CD4-positive, CD25-positive, alpha-beta regulatory T cell (primary cell): Measurements from ENCODE around the gene CXCL14. TPM values are rescaled to one million over a fixed set of nuclear protein-coding genes. Genes with fewer than 3 reads are reported as not detected.

Experiments used
- ATAC-seq, 2 donors: fragments of 150-1000 bp; cut with Tn5 transposase; one replicate each; pipeline ENCODE4 v1.10.0; 2021; ENCODE audit warnings: low read depth in 2 of 2, moderate number of reproducible peaks in 2 of 2, moderate library complexity in 1 of 2
- DNase-seq, 3 donors: peaks; one replicate each; pipeline versions ENCODE4 v3.0.0 to v3.0.0-alpha.2; 2012 to 2022; ENCODE audit warnings: mixed read lengths in 1 of 3
- H3K27ac ChIP-seq: one replicate; pipeline ENCODE4 v1.7.0; 2013; ENCODE audit warnings: mild to moderate bottlenecking, low read length; ENCODE audit not compliant: insufficient read depth, poor library complexity, severe bottlenecking
- H3K27me3 ChIP-seq: one replicate; pipeline ENCODE4 v1.7.0; 2013; ENCODE audit warnings: low read length; ENCODE audit not compliant: control insufficient read depth, insufficient read depth
- H3K36me3 ChIP-seq: one replicate; pipeline ENCODE4 v1.7.0; 2013; ENCODE audit warnings: mild to moderate bottlenecking, low read length, moderate library complexity; ENCODE audit not compliant: control insufficient read depth, insufficient read depth
- H3K4me1 ChIP-seq: 2 replicates; pipeline ENCODE4 v1.7.0; 2013; ENCODE audit warnings: mild to moderate bottlenecking, low read length; ENCODE audit not compliant: insufficient read depth, control insufficient read depth, poor library complexity, severe bottlenecking
- H3K4me3 ChIP-seq: one replicate; pipeline ENCODE4 v1.7.0; 2013; ENCODE audit warnings: low read depth, mild to moderate bottlenecking, low read length, moderate library complexity
- H3K9me3 ChIP-seq, 2 experiments: 1 replicate in 1 of 2; 2 replicates in 1 of 2; pipeline ENCODE4 v1.7.0; 2013; ENCODE audit warnings: low read length in 2 of 2, mild to moderate bottlenecking in 1 of 2, moderate library complexity in 1 of 2; ENCODE audit not compliant: control insufficient read depth in 2 of 2
- H3K27ac Mint-ChIP-seq, 3 donors: one replicate each; pipeline ENCODE4 v1.8.0; 2020 to 2022; ENCODE audit warnings: mild to moderate bottlenecking in 3 of 3, mixed read lengths in 3 of 3, moderate library complexity in 2 of 3
- H3K27me3 Mint-ChIP-seq: one replicate; pipeline ENCODE4 v1.8.0; 2022; ENCODE audit warnings: mild to moderate bottlenecking, mixed read lengths
- H3K36me3 Mint-ChIP-seq: one replicate; pipeline ENCODE4 v1.8.0; 2020; ENCODE audit warnings: mixed read lengths
- H3K4me1 Mint-ChIP-seq, 4 donors: one replicate each; pipeline ENCODE4 v1.8.0; 2020 to 2022; ENCODE audit warnings: mixed read lengths in 4 of 4, mild to moderate bottlenecking in 1 of 4
- H3K4me3 Mint-ChIP-seq, 4 donors: one replicate each; pipeline ENCODE4 v1.8.0; 2020 to 2022; ENCODE audit warnings: mild to moderate bottlenecking in 4 of 4, mixed read lengths in 4 of 4, moderate library complexity in 3 of 4
- H3K9me3 Mint-ChIP-seq, 7 donors: one replicate each; pipeline ENCODE4 v1.8.0; 2020 to 2022; ENCODE audit warnings: mixed read lengths in 7 of 7, mild to moderate bottlenecking in 3 of 7, moderate library complexity in 2 of 7
- polyA plus RNA-seq, 4 donors: library from polyadenylated mRNA; unstranded; fragments of 300-500 nt; fragmentation: Illumina TruSeq; gene quantifications; one replicate each; pipeline ENCODE4 v1.2.3, GENCODE V29; 2021
- total RNA-seq: library from RNA; stranded (reverse); gene quantifications from one replicate; pipeline ENCODE4 v1.2.3, GENCODE V29; 2022

The CXCL14 gene
- total and polyA plus RNA-seq, 5 donors from 2014 or later = not detected

DNA sequence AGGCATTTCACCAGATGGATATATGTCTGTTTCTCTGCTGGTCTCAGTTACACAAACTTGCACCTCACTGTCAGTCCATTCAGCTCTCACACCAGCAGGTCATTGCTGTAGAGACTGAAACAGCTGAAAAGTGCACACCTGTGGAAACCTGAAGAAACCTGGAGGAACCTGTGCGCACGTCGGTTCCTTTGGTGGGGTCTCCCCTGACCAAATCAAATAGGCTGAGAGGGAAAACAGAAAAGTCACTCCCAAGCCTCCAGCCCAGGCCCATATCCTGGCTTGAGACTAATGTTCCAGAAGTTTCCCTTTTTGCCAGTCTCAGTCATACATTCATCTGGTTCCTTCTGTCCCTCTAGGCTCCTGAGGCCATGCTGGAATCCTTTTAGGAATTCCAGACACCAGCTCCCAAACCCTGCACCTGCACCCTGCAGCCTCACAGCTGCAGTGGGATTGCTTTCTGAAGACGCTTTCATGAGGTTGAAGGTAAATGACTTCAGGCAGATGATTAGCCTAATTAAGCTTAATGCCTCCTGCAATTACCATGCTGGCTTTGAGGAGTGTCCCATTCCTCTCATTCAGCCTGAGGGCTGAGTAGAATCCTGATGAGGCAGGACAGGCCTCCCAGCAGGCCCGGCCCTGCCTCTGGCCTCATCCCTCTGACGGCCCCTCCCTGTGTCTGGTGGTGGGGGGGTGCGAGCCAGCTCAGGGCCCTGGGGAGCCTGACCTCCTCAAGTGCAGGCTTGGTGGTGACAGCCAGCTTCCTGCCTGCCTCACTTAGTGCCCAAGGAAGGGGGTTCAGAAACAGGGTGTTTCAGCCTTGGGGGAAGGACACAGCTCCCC lies 24.3 kb upstream of the CXCL14 start:
- Mint-ChIP-seq H3K9me3 (peaks cover 0 to 4% (median 0%) of the 10 kb centered on the region in 7 donors), H3K27ac (no peak overlapping the region), H3K4me3 (no peak overlapping the region), H3K27me3 (no peaks in the 10 kb centered on the region), H3K4me1 (no peaks in the 10 kb centered on the region), H3K36me3 (no peaks in the 10 kb centered on the region)
- Histone ChIP-seq H3K4me3 (no peak overlapping the region), H3K9me3 (no peaks in the 10 kb centered on the region), H3K4me1 (no peaks in the 10 kb centered on the region), H3K27ac (no peak overlapping the region), H3K36me3 (no peaks in the 10 kb centered on the region), H3K27me3 (no peaks in the 10 kb centered on the region)
- ATAC-seq (no peak), DNase-seq (no peak)

DNA sequence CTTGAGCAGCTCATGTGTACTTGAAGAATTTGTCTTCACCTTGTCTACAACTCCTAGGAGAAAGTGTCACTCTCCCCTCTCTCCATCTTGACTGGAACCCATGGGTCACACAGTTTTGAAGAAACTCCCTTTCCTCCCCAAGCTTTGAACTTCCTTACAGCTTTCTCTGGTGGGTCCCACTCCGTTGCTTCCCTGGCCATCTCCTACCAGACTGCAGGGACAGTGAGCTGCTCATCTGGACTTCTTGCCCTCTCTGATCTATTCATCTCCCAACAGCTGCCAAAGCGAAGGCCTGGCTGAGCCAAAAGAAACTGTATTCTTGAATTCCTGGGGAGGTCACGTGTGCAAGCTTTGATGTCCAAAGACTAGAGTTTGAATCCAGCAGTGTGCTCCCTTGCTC lies 22.7 kb upstream of the CXCL14 start:
- no peaks in the 10 kb centered on the region for H3K27me3 Mint-ChIP-seq
- ATAC-seq (no peak), DNase-seq (no peak)
- no peak overlapping the region for H3K4me3 Mint-ChIP-seq
- no peaks in the 10 kb centered on the region for H3K4me1 ChIP-seq
- H3K4me3 ChIP-seq = no peak overlapping the region
- H3K4me1 Mint-ChIP-seq = no peaks in the 10 kb centered on the region
- no peaks in the 10 kb centered on the region for H3K36me3 ChIP-seq
- H3K36me3 Mint-ChIP-seq = no peaks in the 10 kb centered on the region
- H3K9me3 ChIP-seq = no peaks in the 10 kb centered on the region
- H3K9me3 Mint-ChIP-seq = peaks cover 0 to 6% (median 0%) of the 10 kb centered on the region in 7 donors
- H3K27me3 ChIP-seq = no peaks in the 10 kb centered on the region
- no peak overlapping the region for H3K27ac ChIP-seq
- H3K27ac Mint-ChIP-seq = no peak overlapping the region

- Histone ChIP-seq H3K9me3 (no peaks in the 10 kb centered on the region), H3K36me3 (no peaks in the 10 kb centered on the region), H3K27ac (no peak overlapping the region), H3K4me3 (no peak overlapping the region), H3K27me3 (no peaks in the 10 kb centered on the region), H3K4me1 (no peaks in the 10 kb centered on the region)
- no peaks in the 10 kb centered on the region for H3K4me1 Mint-ChIP-seq
- no peaks in the 10 kb centered on the region for H3K27me3 Mint-ChIP-seq
- H3K27ac Mint-ChIP-seq = no peak overlapping the region
- H3K9me3 Mint-ChIP-seq = peaks cover 0 to 6% (median 0%) of the 10 kb centered on the region in 7 donors
- no peaks in the 10 kb centered on the region for H3K36me3 Mint-ChIP-seq
- DNase-seq (no peak), ATAC-seq (no peak)
- no peak overlapping the region for H3K4me3 Mint-ChIP-seq
These were observed 22.2 kb upstream of the CXCL14 start for GRCh38 chr5:135600971-135601381.

GRCh38 chr5:135600152-135600570 lies 21.4 kb upstream of the CXCL14 start:
- no peak overlapping the region for H3K4me3 ChIP-seq
- no peaks in the 10 kb centered on the region for H3K36me3 ChIP-seq
- H3K36me3 Mint-ChIP-seq = no peaks in the 10 kb centered on the region
- H3K27ac ChIP-seq = no peak overlapping the region
- DNase-seq (no peak), ATAC-seq (no peak)
- H3K4me1 ChIP-seq = no peaks in the 10 kb centered on the region
- H3K27me3 ChIP-seq = no peaks in the 10 kb centered on the region
- H3K9me3 ChIP-seq = no peaks in the 10 kb centered on the region
- H3K27ac Mint-ChIP-seq = no peak overlapping the region
- H3K27me3 Mint-ChIP-seq = no peaks in the 10 kb centered on the region
- no peaks in the 10 kb centered on the region for H3K4me1 Mint-ChIP-seq
- no peak overlapping the region for H3K4me3 Mint-ChIP-seq
- peaks cover 0 to 6% (median 0%) of the 10 kb centered on the region in 7 donors for H3K9me3 Mint-ChIP-seq

DNA sequence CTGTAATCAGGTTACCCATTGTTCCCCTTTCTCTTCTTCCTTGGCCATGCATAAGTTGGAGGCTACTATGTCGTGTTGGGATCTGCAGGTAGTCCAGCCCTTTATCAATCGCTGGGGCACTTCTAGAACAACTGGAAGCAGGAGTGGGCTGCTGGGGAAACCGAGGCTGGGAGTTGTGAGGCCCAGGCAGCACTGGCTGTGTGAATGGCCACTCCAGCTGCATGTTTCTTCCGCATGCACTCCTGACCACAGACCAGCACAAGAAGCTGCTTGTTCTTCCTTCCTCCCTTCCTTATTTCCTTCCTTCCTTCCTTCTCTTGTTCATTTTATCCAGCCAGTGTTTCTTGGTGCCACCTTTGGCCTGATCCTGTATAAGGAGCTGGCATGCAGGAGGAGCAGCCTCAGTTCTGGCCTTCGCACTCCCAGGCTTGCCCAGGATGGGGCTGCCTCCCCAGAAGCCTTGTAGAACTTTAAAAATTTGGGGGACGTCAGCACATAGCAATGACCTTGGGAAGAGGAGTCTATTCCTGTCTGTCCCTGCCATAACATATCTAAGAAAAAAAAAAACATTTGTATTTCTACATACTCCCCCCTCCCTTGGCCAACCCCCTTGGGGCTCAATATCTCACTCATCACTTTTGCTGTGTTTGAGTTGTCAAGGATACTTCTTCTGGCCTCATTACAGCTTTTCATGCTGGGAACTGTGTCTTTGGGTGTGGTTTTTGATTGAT lies 20.8 kb upstream of the CXCL14 start:
- ATAC-seq = no peak
- H3K27ac Mint-ChIP-seq = no peak overlapping the region
- no peaks in the 10 kb centered on the region for H3K4me1 ChIP-seq
- H3K4me3 Mint-ChIP-seq = no peak overlapping the region
- no peaks in the 10 kb centered on the region for H3K36me3 Mint-ChIP-seq
- no peak overlapping the region for H3K27ac ChIP-seq
- no peaks in the 10 kb centered on the region for H3K4me1 Mint-ChIP-seq
- H3K27me3 ChIP-seq = no peaks in the 10 kb centered on the region
- H3K27me3 Mint-ChIP-seq = no peaks in the 10 kb centered on the region
- H3K36me3 ChIP-seq = no peaks in the 10 kb centered on the region
- H3K9me3 ChIP-seq = no peaks in the 10 kb centered on the region
- DNase-seq = no peak
- H3K4me3 ChIP-seq = no peak overlapping the region
- peaks cover 0 to 6% (median 0%) of the 10 kb centered on the region in 7 donors for H3K9me3 Mint-ChIP-seq

DNA sequence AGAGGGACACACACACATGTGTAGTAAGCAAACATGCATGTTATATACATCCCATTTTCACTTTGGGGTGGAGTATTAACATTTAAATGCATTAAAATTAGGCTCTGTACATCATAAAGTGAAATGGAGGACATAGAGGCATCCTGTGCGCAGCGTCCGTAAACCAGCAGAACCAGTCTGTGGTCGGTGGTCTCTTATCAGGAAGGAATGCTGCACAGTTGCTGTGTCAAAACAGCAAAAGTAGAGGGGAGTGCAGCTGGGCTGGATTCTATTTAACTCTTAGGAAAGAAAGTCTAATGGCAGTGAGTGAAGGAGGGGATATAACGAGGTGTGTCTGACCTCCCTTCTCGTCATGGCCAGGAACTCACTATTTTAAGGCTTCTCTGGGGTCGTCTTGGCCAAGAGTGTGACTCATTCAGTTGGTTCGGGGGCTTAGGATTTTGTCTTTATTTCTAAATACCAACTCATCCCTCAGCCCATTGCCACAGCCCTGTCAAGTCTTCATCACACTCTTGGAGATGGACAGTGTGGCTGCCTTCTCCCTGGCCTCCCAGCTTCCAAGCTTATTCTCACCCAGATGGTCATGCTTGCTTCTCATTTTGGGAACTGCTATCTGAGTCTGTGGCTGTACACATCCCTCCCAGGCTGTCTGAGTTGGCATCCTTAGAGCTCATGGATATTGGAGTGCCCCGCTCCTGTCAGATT lies 20.1 kb upstream of the CXCL14 start:
- no peak overlapping the region for H3K27ac Mint-ChIP-seq
- no peak overlapping the region for H3K4me3 Mint-ChIP-seq
- Histone ChIP-seq H3K27me3 (no peaks in the 10 kb centered on the region), H3K27ac (no peak overlapping the region), H3K9me3 (no peaks in the 10 kb centered on the region), H3K4me3 (no peak overlapping the region), H3K36me3 (no peaks in the 10 kb centered on the region), H3K4me1 (no peaks in the 10 kb centered on the region)
- H3K27me3 Mint-ChIP-seq = no peaks in the 10 kb centered on the region
- no peaks in the 10 kb centered on the region for H3K4me1 Mint-ChIP-seq
- ATAC-seq = no peak
- no peak for DNase-seq
- H3K9me3 Mint-ChIP-seq = peaks cover 0 to 6% (median 0%) of the 10 kb centered on the region in 7 donors
- no peaks in the 10 kb centered on the region for H3K36me3 Mint-ChIP-seq

DNA sequence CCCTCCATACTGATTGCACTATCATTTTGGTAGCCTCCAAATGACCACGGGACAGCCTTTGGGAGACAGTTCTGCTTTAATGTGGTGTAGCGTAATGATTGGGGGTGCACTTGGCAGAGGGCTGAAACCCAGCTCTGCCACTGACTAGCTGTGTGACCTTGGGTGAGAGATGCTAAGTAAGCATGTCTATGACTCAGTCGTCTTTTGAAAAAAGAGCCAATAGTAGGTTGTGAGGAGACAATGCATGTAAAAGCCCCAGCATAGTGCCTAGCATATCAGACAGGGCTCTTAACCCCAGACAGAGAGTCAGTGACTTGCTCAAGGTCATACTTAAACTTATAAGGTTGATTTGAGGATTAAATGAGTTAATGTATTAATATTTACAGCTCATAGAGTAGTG lies 18.0 kb upstream of the CXCL14 start:
- Mint-ChIP-seq H3K9me3 (peaks cover 0 to 6% (median 0%) of the 10 kb centered on the region in 7 donors), H3K4me3 (no peak overlapping the region), H3K27me3 (no peaks in the 10 kb centered on the region), H3K4me1 (no peaks in the 10 kb centered on the region), H3K36me3 (no peaks in the 10 kb centered on the region), H3K27ac (no peak overlapping the region)
- Histone ChIP-seq H3K4me1 (no peaks in the 10 kb centered on the region), H3K27me3 (no peaks in the 10 kb centered on the region), H3K27ac (no peak overlapping the region), H3K9me3 (no peaks in the 10 kb centered on the region), H3K4me3 (no peak overlapping the region), H3K36me3 (no peaks in the 10 kb centered on the region)
- ATAC-seq (no peak), DNase-seq (no peak)
